K562 (cell line): ENCODE measurements around the gene KRTAP5-6. TPM values are rescaled to one million over a fixed set of nuclear protein-coding genes. Genes with fewer than 3 reads are reported as not detected.

ENCODE experiments used
- ATAC-seq: fragments of 200-7000 bp; cut with Tn5 transposase; 3 replicates; pipeline ENCODE4 v1.9.1; 2020; ENCODE audit warnings: moderate library complexity
- BruUV-seq: library from RNA; stranded (reverse); fragments of 400-500 nt; replicated peaks from 2 replicates; lab custom pipeline; 2021; lab: Mats Ljungman, UMichigan
- CTCF ChIA-PET: fragments of 300-600 bp; formaldehyde crosslinking; extraction: SDS; loops from one replicate; lab custom pipeline; 2021; ENCODE audit warnings: low intra/inter-chr PET ratio; lab: Yijun Ruan, JAX
- POLR2A ChIA-PET: fragments of 300-600, 350-650 bp; sonication (Branson Sonifier 250); formaldehyde crosslinking; extraction: SDS; loops from one replicate; lab custom pipeline; 2021; ENCODE audit warnings: antibody characterized with exemption, inconsistent platforms; lab: Yijun Ruan, JAX
- DNase-seq, 4 experiments: peaks; one replicate each; pipeline versions ENCODE4 v3.0.0 to v3.0.0-alpha.2; 2011 to 2018; ENCODE audit warnings: low spot score in 3 of 4, mixed read lengths in 3 of 4; ENCODE audit errors: extremely low read depth in 1 of 4
- FAIRE-seq: peaks from 2 replicates; lab custom pipeline; 2011; peaks lifted over from hg19 to GRCh38; lab: Jason Lieb, UNC
- H2AFZ ChIP-seq: 2 replicates; pipeline ENCODE4 v1.6.0; 2011; ENCODE audit warnings: low read depth, low read length, control low read depth, inconsistent platforms
- H3K27ac ChIP-seq: fragments of 200-600 bp; 3 replicates; pipeline ENCODE4 v1.8.0; 2011; ENCODE audit warnings: low read depth, mild to moderate bottlenecking, control low read depth, inconsistent platforms, low read length, moderate library complexity, mixed read lengths; ENCODE audit errors: extremely low read depth
- H3K27me3 ChIP-seq, 2 experiments: fragments of 300-600 bp in 1 of 2; 2 replicates in 1 of 2; 3 replicates in 1 of 2; pipeline versions ENCODE4 v1.6.0 to v1.8.0; 2011; ENCODE audit warnings: inconsistent platforms in 2 of 2, low read length in 2 of 2, mild to moderate bottlenecking in 1 of 2, mixed read lengths in 1 of 2, moderate library complexity in 1 of 2; ENCODE audit not compliant: control insufficient read depth in 2 of 2, insufficient read depth in 2 of 2
- H3K36me3 ChIP-seq: fragments of 300-600 bp; 3 replicates; pipeline ENCODE4 v1.8.0; 2011; ENCODE audit warnings: mild to moderate bottlenecking, low read length, inconsistent platforms; ENCODE audit not compliant: control insufficient read depth, insufficient read depth
- H3K4me1 ChIP-seq, 2 experiments: fragments of 200-600 bp in 1 of 2; replicated peaks in 1 of 2; 2 replicates in 1 of 2; 3 replicates in 1 of 2; pipeline versions ENCODE4 v1.5.1 to v1.8.0; 2011; ENCODE audit warnings: inconsistent platforms in 2 of 2, low read length in 2 of 2, mild to moderate bottlenecking in 1 of 2, mixed read lengths in 1 of 2, moderate library complexity in 1 of 2; ENCODE audit not compliant: control insufficient read depth in 2 of 2, insufficient read depth in 2 of 2
- H3K4me2 ChIP-seq: 2 replicates; pipeline ENCODE4 v1.6.1; 2011; ENCODE audit warnings: low read length, control low read depth, inconsistent platforms, mixed read lengths; ENCODE audit not compliant: insufficient read depth
- H3K4me3 ChIP-seq: fragments of 200-600 bp; sonication (generic), shearing (Covaris generic); 2 replicates; pipeline ENCODE4 v1.5.1; 2016; ENCODE audit warnings: control low read depth, inconsistent platforms
- H3K79me2 ChIP-seq: fragments of 200-600 bp; 3 replicates; pipeline ENCODE4 v1.8.0; 2011; ENCODE audit warnings: low read length, inconsistent platforms; ENCODE audit not compliant: control insufficient read depth, insufficient read depth
- H3K9ac ChIP-seq, 2 experiments: 2 replicates each; pipeline versions ENCODE4 v1.6.0 to v1.6.1; 2011; ENCODE audit warnings: low read depth in 2 of 2, low read length in 2 of 2, control low read depth in 1 of 2, inconsistent platforms in 1 of 2, mild to moderate bottlenecking in 1 of 2, mixed read lengths in 1 of 2; ENCODE audit not compliant: insufficient read depth in 1 of 2
- H3K9me1 ChIP-seq: one replicate; pipeline ENCODE4 v1.6.0; 2011; ENCODE audit warnings: inconsistent platforms, mild to moderate bottlenecking, low read length, moderate library complexity; ENCODE audit not compliant: control insufficient read depth, insufficient read depth
- H3K9me3 ChIP-seq: replicated peaks from 2 replicates; pipeline ENCODE4 v1.5.1; 2011; ENCODE audit warnings: low read depth, low read length, inconsistent platforms; ENCODE audit not compliant: control insufficient read depth, insufficient read depth
- H4K20me1 ChIP-seq: replicated peaks from 2 replicates; pipeline ENCODE4 v1.6.1; 2011; ENCODE audit warnings: low read length, inconsistent platforms, mixed read lengths; ENCODE audit not compliant: control insufficient read depth, insufficient read depth
- EWSR1 ChIP-seq: fragments of 450-650 bp; IDR thresholded peaks from 2 replicates; pipeline ENCODE4 v1.6.1; 2018; ENCODE audit warnings: borderline replicate concordance, mild to moderate bottlenecking, low read depth, moderate library complexity; ENCODE audit not compliant: partially characterized antibody
- NELFE ChIP-seq: IDR thresholded peaks from 2 replicates; pipeline ENCODE4 v1.6.1; 2011; ENCODE audit warnings: mild to moderate bottlenecking; ENCODE audit not compliant: insufficient read depth, insufficient read length
- NFIX ChIP-seq: fragments of 250-450 bp; sonication (Bioruptor Pico); IDR thresholded peaks from 2 replicates; pipeline ENCODE4 v1.4.0; 2020; ENCODE audit warnings: low read depth, mild to moderate bottlenecking, moderate library complexity
- POLR3G ChIP-seq: IDR thresholded peaks from 2 replicates; pipeline ENCODE4 v1.6.1; 2011; ENCODE audit not compliant: insufficient read length, insufficient replicate concordance; ENCODE audit errors: extremely low read depth
- PRPF4 ChIP-seq: fragments of 200-400 bp; formaldehyde crosslinking; IDR thresholded peaks from one replicate; pipeline ENCODE4 v1.6.1; 2017; ENCODE audit warnings: low read length, low read depth, mild to moderate bottlenecking; ENCODE audit not compliant: insufficient read depth, poor library complexity, severe bottlenecking
- TFAM ChIP-seq: fragments of 250-450 bp; sonication (Bioruptor Pico); conservative IDR thresholded peaks from 2 replicates; pipeline ENCODE4 v1.5.0; 2021; ENCODE audit warnings: mild to moderate bottlenecking, moderate library complexity
- ZNF41 ChIP-seq: fragments of 250-450 bp; sonication (Bioruptor Pico); conservative IDR thresholded peaks from 2 replicates; pipeline ENCODE4 v1.4.0; 2020; ENCODE audit warnings: mild to moderate bottlenecking
- ZNF766 ChIP-seq: fragments of 200-800 bp; sonication (Bioruptor generic); conservative IDR thresholded peaks from 2 replicates; pipeline ENCODE4 v1.6.1; 2016; ENCODE audit warnings: missing genetic modification characterization, missing compliant biosample characterization
- WGBS: fragments of 100-300 bp; shearing (Covaris generic); methylation state at CpG from one replicate; pipeline ENCODE4 v1.1.6; 2016; ENCODE audit warnings: low coverage, mixed read lengths; ENCODE audit not compliant: insufficient coverage; ENCODE audit errors: missing lambda C conversion rate; 5-methylcytosine and 5-hydroxymethylcytosine counted together
- in situ Hi-C: fragments of 300-500 bp; cut with MboI; formaldehyde crosslinking; loops from 4 replicates; pipeline ENCODE4 v1.15.0; 2018; ENCODE audit warnings: inconsistent platforms, mixed read lengths
- intact Hi-C: fragments of 100-400 bp; cut with micrococcal nuclease; formaldehyde crosslinking; loops from 2 replicates; pipeline ENCODE4 v1.14.2; 2022
- polyA plus RNA-seq, 8 experiments: library from polyadenylated mRNA; depleted of rRNA in 4 of 8; stranded (reverse) in 5 of 8; unstranded in 3 of 8; fragments of >200 nt; fragmentation: Nextera tagmentation in 2 of 8; fragmentation: Illumina TruSeq in 1 of 8; extraction: Ambion mirVana in 2 of 8; extraction: Trizol in 1 of 8; gene quantifications; 2 replicates each; pipeline versions ENCODE4 v1.2.1 to v1.2.3, GENCODE V29; 2011 to 2014; ENCODE audit warnings: inconsistent platforms in 1 of 8, missing spikeins in 1 of 8
- total RNA-seq, 7 experiments: library from RNA; depleted of rRNA in 6 of 7; stranded (reverse); fragments of >200 nt in 6 of 7; fragmentation: Illumina TruSeq in 2 of 7; extraction: Trizol in 2 of 7; gene quantifications; 2 replicates each; pipeline versions ENCODE4 v1.2.1 to v1.2.3, GENCODE V29; 2011 to 2021; ENCODE audit warnings: low replicate concordance in 1 of 7

Gene KRTAP5-6
- total and polyA plus RNA-seq, 9 of the 15 experiments (the other 6 are each of a cell fraction or from before 2014, with no cell fraction given) = not detected

- TF ChIP-seq PRPF4 (no peak), NELFE (no peak), ZNF766 (no peak), TFAM (CRISPR knock-in tag) (no peak), ZNF41 (CRISPR knock-in tag) (no peak), NFIX (CRISPR knock-in tag) (no peak), EWSR1 (no peak), POLR3G (no peak)
- in situ Hi-C loops (loop anchor here (5.0 kb wide), 1 partner anchor 33 kb away; no protein-coding TSS in a partner anchor), intact Hi-C loops (no loop called here)
- ChIA-PET POLR2A (interaction anchor here (0.7 kb wide), 2 partner anchors 10 to 225 kb away, joined by 3 to 5 read pairs; no protein-coding TSS in a partner anchor), CTCF (no interaction called here)
- H3K9ac ChIP-seq = no peak overlapping the region
- FAIRE-seq (no peak), DNase-seq (no peak), ATAC-seq (no peak)
- no peaks in the 10 kb centered on the region for H3K36me3 ChIP-seq
- H3K27ac ChIP-seq = no peak overlapping the region
- no peak overlapping the region for H3K4me3 ChIP-seq
- H3K4me2 ChIP-seq = no peak overlapping the region
- H4K20me1 ChIP-seq = 0 out of 2 replicates have a peak, but pooled peaks cover 3% of the 10 kb centered on the region
- no peaks in the 10 kb centered on the region for H3K79me2 ChIP-seq
- BruUV-seq = no TSS peak
- H3K4me1 ChIP-seq = peaks cover 0 to 6% of the 10 kb centered on the region in 2 experiments; a peak in 2 of 5 replicates
- no peaks in the 10 kb centered on the region for H3K9me1 ChIP-seq
- WGBS = 3% methylated on average over 14 of the region's 14 CpGs
- no peaks in the 10 kb centered on the region for H3K9me3 ChIP-seq
- no peak overlapping the region for H2AFZ ChIP-seq
- H3K27me3 ChIP-seq = peaks cover 25 to 55% of the 10 kb centered on the region in 2 experiments
These were observed 37.5 kb upstream of the KRTAP5-6 start for GRCh38 chr11:1659506-1659905.
